WI38 (cell line): ENCODE measurements around the gene MCC.

Experiments used
- H3K4me3 ChIP-seq: 2 replicates; pipeline ENCODE4 v1.5.1; 2011; ENCODE audit warnings: low read depth, mild to moderate bottlenecking, control low read depth, low read length
- CTCF ChIP-seq: IDR thresholded peaks from 2 replicates; pipeline ENCODE4 v1.5.1; 2012; ENCODE audit warnings: low read depth, mild to moderate bottlenecking, control low read depth, low read length

MCC gene

GRCh38 chr5:113491022-113491421, 2.8 kb upstream of the MCC start:
- no peak overlapping the region for H3K4me3 ChIP-seq
- TF ChIP-seq CTCF = no peak

DNA sequence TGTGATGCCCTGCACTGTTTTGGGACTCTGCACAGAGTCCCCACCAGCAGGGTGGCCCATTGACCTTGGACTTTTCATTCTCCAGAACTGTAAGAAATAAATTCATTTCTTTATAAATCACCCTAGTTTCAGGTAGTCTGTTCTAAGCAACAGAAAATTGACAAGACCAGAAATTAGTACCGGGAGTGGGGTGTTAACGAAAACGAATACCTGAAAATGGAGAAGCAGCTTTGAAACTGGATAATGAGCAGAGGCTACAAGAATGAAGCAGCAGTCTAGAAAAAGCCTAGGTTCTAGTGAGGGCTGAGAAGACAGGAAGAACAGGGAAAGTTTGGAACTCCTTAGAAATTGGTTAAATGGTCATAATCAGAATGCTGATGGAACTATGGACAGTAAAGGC, 2.1 kb upstream of the MCC start:
- H3K4me3 ChIP-seq = no peak overlapping the region
- TF ChIP-seq CTCF = no peak

DNA sequence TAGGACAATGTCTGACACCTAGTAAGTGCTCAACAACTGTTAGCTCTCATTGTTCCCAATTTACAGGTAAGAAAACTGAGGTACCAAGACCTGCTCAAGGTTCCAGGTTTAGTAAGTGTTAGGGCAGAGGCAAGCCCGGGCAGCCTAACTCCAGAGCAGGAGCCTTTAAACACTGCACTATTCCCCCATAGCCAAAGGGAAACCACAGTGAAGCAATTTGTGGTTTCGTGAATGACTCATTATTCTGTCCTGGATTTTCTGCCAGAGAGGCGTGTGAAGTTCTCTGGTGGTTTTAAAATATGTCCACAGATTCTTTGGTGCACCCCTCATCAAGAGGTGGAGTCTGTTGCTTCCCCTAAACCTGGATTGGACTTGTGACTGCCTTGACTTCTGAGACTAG, 1.0 kb upstream of the MCC start:
- no peak overlapping the region for H3K4me3 ChIP-seq
- no peak for TF ChIP-seq CTCF

DNA sequence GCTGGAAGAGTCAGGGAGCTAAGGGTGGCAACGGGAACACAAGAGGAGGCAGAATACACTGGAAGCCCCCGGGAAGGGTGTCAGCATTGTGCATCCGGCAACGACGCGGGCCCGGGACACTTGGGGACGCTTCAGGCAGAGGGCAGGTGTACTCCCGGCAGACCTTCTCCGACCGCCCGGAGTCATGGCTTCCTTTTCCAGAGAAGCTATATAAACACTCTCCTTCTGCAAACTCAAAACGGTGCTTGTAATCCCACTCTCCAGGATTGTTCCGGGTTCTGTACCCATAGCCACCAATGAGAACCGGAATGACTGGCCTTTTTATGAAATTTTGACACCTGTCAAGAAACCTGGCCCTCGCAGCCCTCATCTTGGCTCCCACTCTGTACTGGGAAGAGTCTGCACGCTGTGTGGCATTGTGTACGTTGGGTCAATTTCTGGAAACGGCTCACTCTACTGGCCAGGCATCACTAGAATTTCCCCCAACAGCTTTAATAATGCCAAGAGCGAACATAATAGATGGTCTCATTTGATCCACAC, 462 bp upstream of the MCC start:
- H3K4me3 ChIP-seq = peak overlapping the region; percentile 83
- TF ChIP-seq CTCF = no peak

- TF ChIP-seq CTCF = no peak
- H3K4me3 ChIP-seq = peak overlapping the region; percentile 83
Measured at GRCh38 chr5:113487416-113487780, 855 bp downstream of the MCC start.

GRCh38 chr5:113480243-113480642, 8.0 kb downstream of the MCC start:
- H3K4me3 ChIP-seq = no peak overlapping the region
- no peak for TF ChIP-seq CTCF

DNA sequence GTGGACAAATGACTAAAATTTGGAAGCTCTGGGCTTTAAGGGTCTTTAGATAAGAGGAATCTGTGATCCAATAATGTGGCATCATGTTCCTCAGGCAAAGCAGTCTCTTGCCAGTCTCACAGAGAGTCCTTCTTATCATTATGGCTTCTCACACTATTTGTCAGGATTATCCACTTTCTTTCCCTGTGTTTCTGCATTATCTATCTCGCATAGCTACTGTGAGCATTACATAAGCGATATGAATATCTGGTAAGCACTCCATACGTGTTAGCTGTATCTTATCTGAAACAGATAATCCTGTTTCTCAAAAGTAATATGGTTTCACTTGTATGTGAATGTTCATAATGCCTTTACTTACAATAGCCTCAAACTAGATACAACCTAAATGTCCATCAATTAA, 9.6 kb downstream of the MCC start:
- H3K4me3 ChIP-seq = no peak overlapping the region
- TF ChIP-seq CTCF = no peak
